Esophagus squamous epithelium (tissue), 4 donors: ENCODE measurements around the gene RSBN1.

Source experiments
- CTCF ChIP-seq, 6 experiments: fragments of 450-650 bp in 4 of 6; fragments of 200-600 bp in 2 of 6; sonication (generic) in 2 of 6; IDR thresholded peaks; one replicate each; pipeline ENCODE4 v1.5.1; 2016 to 2019; ENCODE audit warnings: antibody characterized with exemption in 6 of 6, mild to moderate bottlenecking in 4 of 6, moderate library complexity in 4 of 6
- POLR2A ChIP-seq, 4 donors: fragments of 450-650 bp; IDR thresholded peaks; one replicate each; pipeline ENCODE4 v1.6.1; 2017; ENCODE audit warnings: antibody characterized with exemption in 4 of 4, mild to moderate bottlenecking in 4 of 4, moderate library complexity in 3 of 4

DNA sequence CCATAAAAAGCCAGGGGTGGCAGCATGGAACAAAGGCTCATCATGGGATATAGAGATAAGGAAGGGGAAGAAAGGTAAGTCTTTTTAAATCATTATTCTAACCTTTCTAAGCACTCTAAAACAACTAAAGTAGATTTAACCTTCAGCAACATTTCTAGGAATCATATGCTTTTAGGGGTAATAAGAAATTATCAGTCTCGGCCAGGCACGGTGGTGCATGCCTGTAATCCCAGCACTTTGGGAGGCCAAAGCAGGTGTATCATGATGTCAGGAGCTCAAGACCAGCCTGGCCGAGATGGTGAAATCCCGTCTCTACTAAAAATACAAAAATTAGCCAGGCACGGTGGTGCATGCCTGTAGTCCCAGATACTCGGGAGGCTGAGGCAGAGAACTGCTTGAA is 32.7 kb downstream of the RSBN1 start:
- TF ChIP-seq CTCF (IDR thresholded peaks at IDR 0.05), result no peak
- no peak for TF ChIP-seq POLR2A (IDR thresholded peaks at IDR 0.05)
